Measurements from ENCODE around the gene UBIAD1.

DNA sequence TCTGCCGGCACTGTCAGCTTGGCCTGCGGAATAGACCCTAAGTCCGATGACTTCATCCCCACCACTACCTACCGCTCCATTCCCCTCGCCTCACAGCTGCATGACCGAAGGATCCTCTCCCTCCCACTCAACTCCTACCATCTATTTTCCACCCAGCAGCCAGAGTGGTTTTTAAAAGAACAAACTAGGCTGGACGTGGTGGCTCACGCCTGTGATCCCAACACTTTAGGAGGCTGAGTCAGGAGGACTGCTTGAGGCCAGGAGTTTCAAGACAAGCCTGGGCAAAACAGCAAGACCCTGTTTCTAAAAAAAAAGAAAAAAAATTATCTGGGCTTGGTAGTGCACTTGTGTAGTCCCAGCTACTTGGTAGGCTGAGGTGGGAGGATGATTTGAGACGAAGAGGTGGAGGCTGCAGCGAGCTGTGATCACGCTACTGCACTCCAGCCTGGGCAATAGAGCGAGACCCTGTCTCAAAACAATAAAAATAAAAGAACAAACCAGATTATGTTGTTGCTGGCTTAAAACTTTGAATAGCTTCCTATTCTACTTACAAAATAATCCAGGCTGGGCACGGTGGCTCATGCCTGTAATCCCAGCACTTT is 59.0 kb downstream of the UBIAD1 start:
- TF ChIP-seq, protein P1, sequence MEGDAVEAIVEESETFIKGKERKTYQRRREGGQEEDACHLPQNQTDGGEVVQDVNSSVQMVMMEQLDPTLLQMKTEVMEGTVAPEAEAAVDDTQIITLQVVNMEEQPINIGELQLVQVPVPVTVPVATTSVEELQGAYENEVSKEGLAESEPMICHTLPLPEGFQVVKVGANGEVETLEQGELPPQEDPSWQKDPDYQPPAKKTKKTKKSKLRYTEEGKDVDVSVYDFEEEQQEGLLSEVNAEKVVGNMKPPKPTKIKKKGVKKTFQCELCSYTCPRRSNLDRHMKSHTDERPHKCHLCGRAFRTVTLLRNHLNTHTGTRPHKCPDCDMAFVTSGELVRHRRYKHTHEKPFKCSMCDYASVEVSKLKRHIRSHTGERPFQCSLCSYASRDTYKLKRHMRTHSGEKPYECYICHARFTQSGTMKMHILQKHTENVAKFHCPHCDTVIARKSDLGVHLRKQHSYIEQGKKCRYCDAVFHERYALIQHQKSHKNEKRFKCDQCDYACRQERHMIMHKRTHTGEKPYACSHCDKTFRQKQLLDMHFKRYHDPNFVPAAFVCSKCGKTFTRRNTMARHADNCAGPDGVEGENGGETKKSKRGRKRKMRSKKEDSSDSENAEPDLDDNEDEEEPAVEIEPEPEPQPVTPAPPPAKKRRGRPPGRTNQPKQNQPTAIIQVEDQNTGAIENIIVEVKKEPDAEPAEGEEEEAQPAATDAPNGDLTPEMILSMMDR (IDR thresholded peaks at IDR 0.05; ENCODE audit: low read depth, low read length): no peak
- no peak for TF ChIP-seq EZH2phosphoT487 (IDR thresholded peaks at IDR 0.05; ENCODE audit: low read depth)

Measured in OCI-LY3 (cell line).